Measurements from ENCODE around the gene RASGRP4.

DNA sequence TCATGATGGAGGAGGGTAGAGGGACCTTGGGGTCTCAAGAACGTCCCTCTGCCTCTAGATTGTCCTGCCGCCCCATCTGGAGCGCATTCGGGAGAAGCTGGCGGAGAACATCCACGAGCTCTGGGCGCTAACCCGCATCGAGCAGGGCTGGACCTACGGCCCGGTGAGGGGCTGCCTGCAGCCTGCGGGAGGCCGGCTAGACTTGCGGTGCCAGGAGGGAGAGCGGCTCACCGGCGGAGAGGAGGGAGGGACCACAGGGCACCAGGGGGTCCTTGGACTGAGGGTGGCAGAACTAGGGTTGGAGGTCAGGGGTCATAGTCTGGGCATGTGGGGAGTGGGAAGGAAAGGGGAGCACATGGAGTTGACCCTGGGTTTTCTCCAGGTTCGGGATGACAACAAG, 37.3 kb upstream of the RASGRP4 start:
- no peak for TF ChIP-seq POLR2A (IDR thresholded peaks at IDR 0.05)
- TF ChIP-seq, protein P1, sequence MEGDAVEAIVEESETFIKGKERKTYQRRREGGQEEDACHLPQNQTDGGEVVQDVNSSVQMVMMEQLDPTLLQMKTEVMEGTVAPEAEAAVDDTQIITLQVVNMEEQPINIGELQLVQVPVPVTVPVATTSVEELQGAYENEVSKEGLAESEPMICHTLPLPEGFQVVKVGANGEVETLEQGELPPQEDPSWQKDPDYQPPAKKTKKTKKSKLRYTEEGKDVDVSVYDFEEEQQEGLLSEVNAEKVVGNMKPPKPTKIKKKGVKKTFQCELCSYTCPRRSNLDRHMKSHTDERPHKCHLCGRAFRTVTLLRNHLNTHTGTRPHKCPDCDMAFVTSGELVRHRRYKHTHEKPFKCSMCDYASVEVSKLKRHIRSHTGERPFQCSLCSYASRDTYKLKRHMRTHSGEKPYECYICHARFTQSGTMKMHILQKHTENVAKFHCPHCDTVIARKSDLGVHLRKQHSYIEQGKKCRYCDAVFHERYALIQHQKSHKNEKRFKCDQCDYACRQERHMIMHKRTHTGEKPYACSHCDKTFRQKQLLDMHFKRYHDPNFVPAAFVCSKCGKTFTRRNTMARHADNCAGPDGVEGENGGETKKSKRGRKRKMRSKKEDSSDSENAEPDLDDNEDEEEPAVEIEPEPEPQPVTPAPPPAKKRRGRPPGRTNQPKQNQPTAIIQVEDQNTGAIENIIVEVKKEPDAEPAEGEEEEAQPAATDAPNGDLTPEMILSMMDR (IDR thresholded peaks at IDR 0.05), result no peak

Measured in tibial nerve (tissue), 3 donors.